Suprapubic skin (tissue), 4 donors: ENCODE measurements around the gene DHFR. TPM values are rescaled to one million over a fixed set of nuclear protein-coding genes. Genes with fewer than 3 reads are reported as not detected.
"Not testable (repeated sequence)": the region's sequence is repeated elsewhere in the genome, so short reads cannot be mapped to it uniquely, and the experiment has no call there.

Experiments used
- DNase-seq, 2 donors: peaks; one replicate each; pipeline ENCODE4 v3.0.0-alpha.2; 2019; ENCODE audit warnings: low spot score in 2 of 2
- H3K27ac ChIP-seq: fragments of 200-600 bp; sonication (generic); one replicate; pipeline ENCODE4 v1.5.1; 2019
- H3K27me3 ChIP-seq: fragments of 200-600 bp; sonication (generic); one replicate; pipeline ENCODE4 v1.5.1; 2019
- H3K36me3 ChIP-seq: fragments of 200-600 bp; sonication (generic); one replicate; pipeline ENCODE4 v1.5.1; 2019
- H3K4me1 ChIP-seq: fragments of 200-600 bp; sonication (generic); one replicate; pipeline ENCODE4 v1.5.1; 2019
- H3K4me3 ChIP-seq: fragments of 200-600 bp; sonication (generic); one replicate; pipeline ENCODE4 v1.5.1; 2019; ENCODE audit warnings: mild to moderate bottlenecking
- H3K9me3 ChIP-seq: fragments of 200-600 bp; sonication (generic); one replicate; pipeline ENCODE4 v1.5.1; 2019
- EP300 ChIP-seq: sonication (generic); formaldehyde crosslinking; IDR thresholded peaks from one replicate; pipeline ENCODE4 v1.6.1; 2017; ENCODE audit warnings: antibody characterized with exemption
- POLR2A ChIP-seq, 2 donors: fragments of 450-650 bp; IDR thresholded peaks; one replicate each; pipeline ENCODE4 v1.6.1; 2017; ENCODE audit warnings: antibody characterized with exemption in 2 of 2, mild to moderate bottlenecking in 2 of 2, moderate library complexity in 2 of 2
- POLR2AphosphoS5 ChIP-seq, 3 donors: sonication (generic); formaldehyde crosslinking; IDR thresholded peaks; one replicate each; pipeline ENCODE4 v1.6.1; 2017; ENCODE audit warnings: antibody characterized with exemption in 3 of 3
- WGBS: methylation state at CpG from one replicate; pipeline ENCODE4 v1.1.5; 2018; 5-methylcytosine and 5-hydroxymethylcytosine counted together
- total RNA-seq, 4 donors: library from RNA; depleted of rRNA; stranded (reverse); fragments of >200 nt; gene quantifications; one replicate each; pipeline ENCODE4 v1.1.0, GENCODE V29; 2016
- TF ChIP-seq, protein P1 (sequence below), 2 donors: fragments of 200-600 bp in 1 of 2; fragments of 450-650 bp in 1 of 2; sonication (generic) in 1 of 2; IDR thresholded peaks; one replicate each; pipeline ENCODE4 v1.5.1; 2016 to 2019; ENCODE audit warnings: antibody characterized with exemption in 2 of 2, mild to moderate bottlenecking in 1 of 2, moderate library complexity in 1 of 2

DHFR gene
- total RNA-seq, 4 donors from 2014 or later = 4.9 to 6.8 (median 5.1) TPM

DNA sequence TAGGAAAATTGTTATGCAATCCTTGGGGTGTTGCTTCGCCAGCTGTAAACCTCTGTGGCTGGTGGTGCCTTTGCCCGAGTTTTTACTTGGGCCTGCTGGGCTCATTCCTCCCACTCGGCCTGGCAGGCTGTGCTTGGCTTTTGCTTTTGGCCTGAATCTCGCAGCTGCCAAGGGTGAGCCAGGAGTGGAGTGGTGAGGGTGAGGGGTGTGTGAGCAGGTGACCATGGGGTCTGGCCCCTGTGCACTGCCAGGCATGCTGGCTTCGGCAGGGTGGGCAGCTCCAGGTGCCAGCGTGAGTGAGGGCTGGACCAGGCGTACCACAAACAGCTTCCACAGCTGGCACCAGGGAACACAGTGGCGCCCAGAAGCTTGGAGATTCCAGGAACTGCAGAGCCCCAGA, 12.6 kb upstream of the DHFR start:
- DNase-seq = no peak
- Histone ChIP-seq H3K4me1 (peaks cover 7% of the 10 kb centered on the region), H3K36me3 (peaks cover 25% of the 10 kb centered on the region), H3K9me3 (no peaks in the 10 kb centered on the region), H3K27me3 (no peaks in the 10 kb centered on the region), H3K27ac (peak overlapping the region; percentile 68), H3K4me3 (no peak overlapping the region)
- 70% methylated on average over 8 of the region's 8 CpGs for WGBS
- TF ChIP-seq, protein P1, sequence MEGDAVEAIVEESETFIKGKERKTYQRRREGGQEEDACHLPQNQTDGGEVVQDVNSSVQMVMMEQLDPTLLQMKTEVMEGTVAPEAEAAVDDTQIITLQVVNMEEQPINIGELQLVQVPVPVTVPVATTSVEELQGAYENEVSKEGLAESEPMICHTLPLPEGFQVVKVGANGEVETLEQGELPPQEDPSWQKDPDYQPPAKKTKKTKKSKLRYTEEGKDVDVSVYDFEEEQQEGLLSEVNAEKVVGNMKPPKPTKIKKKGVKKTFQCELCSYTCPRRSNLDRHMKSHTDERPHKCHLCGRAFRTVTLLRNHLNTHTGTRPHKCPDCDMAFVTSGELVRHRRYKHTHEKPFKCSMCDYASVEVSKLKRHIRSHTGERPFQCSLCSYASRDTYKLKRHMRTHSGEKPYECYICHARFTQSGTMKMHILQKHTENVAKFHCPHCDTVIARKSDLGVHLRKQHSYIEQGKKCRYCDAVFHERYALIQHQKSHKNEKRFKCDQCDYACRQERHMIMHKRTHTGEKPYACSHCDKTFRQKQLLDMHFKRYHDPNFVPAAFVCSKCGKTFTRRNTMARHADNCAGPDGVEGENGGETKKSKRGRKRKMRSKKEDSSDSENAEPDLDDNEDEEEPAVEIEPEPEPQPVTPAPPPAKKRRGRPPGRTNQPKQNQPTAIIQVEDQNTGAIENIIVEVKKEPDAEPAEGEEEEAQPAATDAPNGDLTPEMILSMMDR (IDR thresholded peaks at IDR 0.05) = no peak
- TF ChIP-seq POLR2AphosphoS5 (IDR thresholded peaks at IDR 0.05) = no peak
- TF ChIP-seq EP300 = no peak
- no peak for TF ChIP-seq POLR2A (IDR thresholded peaks at IDR 0.05)

- H3K4me3 ChIP-seq = no peak overlapping the region
- WGBS = 77% methylated on average over 4 of the region's 4 CpGs
These were observed 10.3 kb upstream of the DHFR start for GRCh38 chr5:80665057-80665456.

GRCh38 chr5:80662108-80662507, 7.3 kb upstream of the DHFR start:
- TF ChIP-seq POLR2AphosphoS5 (IDR thresholded peaks at IDR 0.05) (no peak), POLR2A (IDR thresholded peaks at IDR 0.05) (no peak), EP300 (no peak)
- TF ChIP-seq, protein P1 (IDR thresholded peaks at IDR 0.05) = no peak
- Histone ChIP-seq H3K36me3 (peaks cover 58% of the 10 kb centered on the region), H3K27me3 (no peaks in the 10 kb centered on the region), H3K4me1 (no peaks in the 10 kb centered on the region), H3K27ac (no peak overlapping the region), H3K4me3 (no peak overlapping the region), H3K9me3 (no peaks in the 10 kb centered on the region)
- DNase-seq = no peak
- WGBS = 44% methylated on average over 1 of the region's 1 CpG

More at GRCh38 chr5:80665057-80665456, 10.3 kb upstream of the DHFR start:
- no peaks in the 10 kb centered on the region for H3K9me3 ChIP-seq
- no peak for TF ChIP-seq EP300
- TF ChIP-seq POLR2A (IDR thresholded peaks at IDR 0.05) = no peak
- TF ChIP-seq POLR2AphosphoS5 (IDR thresholded peaks at IDR 0.05) = no peak
- TF ChIP-seq, protein P1 (IDR thresholded peaks at IDR 0.05) = no peak
- peaks cover 37% of the 10 kb centered on the region for H3K36me3 ChIP-seq
- peaks cover 7% of the 10 kb centered on the region for H3K4me1 ChIP-seq
- no peak for DNase-seq
- H3K27ac ChIP-seq = no peak overlapping the region
- no peaks in the 10 kb centered on the region for H3K27me3 ChIP-seq

DNA sequence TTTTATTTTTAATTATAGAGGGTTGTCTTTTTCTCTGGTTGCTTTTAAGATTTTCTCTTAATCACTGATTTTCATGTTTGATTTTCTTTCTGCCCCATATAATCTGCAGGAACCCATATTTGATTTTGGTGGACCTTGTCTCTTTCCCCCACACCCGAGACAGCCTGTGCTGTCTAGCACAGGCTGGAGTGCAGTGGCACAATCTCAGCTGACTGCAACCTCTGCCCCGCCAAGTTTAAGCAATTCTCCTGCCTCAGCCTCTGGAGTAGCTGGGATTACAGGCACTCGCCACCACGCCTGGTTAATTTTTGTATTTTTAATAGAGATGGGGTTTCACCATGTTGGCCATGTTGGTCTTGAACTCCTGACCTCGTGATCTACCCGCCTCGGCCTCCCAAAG, 5.9 kb upstream of the DHFR start:
- H3K36me3 ChIP-seq = peaks cover 48% of the 10 kb centered on the region
- whole genome bisulfite sequencing = 88% methylated on average over 7 of the region's 7 CpGs
- H3K4me3 ChIP-seq, H3K27ac ChIP-seq, DNase-seq, H3K4me1 ChIP-seq, H3K9me3 ChIP-seq, H3K27me3 ChIP-seq: not testable (repeated sequence)

DNA sequence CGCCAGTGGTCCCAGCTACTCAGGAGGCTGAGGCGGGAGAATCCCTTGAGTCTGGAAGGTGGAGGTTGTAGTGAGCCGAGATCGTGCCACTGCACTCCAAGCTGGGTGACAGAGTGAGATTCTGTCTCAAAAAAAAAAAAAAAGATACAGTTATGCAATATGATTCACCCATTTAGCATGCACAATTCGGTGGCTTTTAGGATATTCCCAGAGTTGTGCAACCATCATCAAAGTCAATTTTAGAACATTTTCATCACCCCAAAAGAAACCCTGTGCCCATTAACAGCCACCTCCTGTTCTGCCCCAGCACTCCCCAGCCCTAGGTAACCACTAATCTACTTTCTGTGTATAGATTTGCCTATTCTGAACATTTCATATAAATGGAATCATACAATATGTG, 4.3 kb upstream of the DHFR start:
- Histone ChIP-seq H3K4me1 (peaks cover 12% of the 10 kb centered on the region), H3K4me3 (no peak overlapping the region), H3K9me3 (no peaks in the 10 kb centered on the region), H3K27me3 (no peaks in the 10 kb centered on the region), H3K27ac (no peak overlapping the region), H3K36me3 (peaks cover 41% of the 10 kb centered on the region)
- no peak for TF ChIP-seq POLR2A (IDR thresholded peaks at IDR 0.05)
- TF ChIP-seq EP300 = no peak
- no peak for TF ChIP-seq POLR2AphosphoS5 (IDR thresholded peaks at IDR 0.05)
- TF ChIP-seq, protein P1 (IDR thresholded peaks at IDR 0.05) = no peak
- DNase-seq = no peak
- WGBS = 81% methylated on average over 5 of the region's 5 CpGs

- no peak overlapping the region for H3K27ac ChIP-seq
- peaks cover 33% of the 10 kb centered on the region for H3K36me3 ChIP-seq
- no peaks in the 10 kb centered on the region for H3K27me3 ChIP-seq
- H3K4me1 ChIP-seq = peaks cover 26% of the 10 kb centered on the region
- H3K4me3 ChIP-seq = no peak overlapping the region
- WGBS = 52% methylated on average over 1 of the region's 1 CpG
- DNase-seq = no peak
- no peaks in the 10 kb centered on the region for H3K9me3 ChIP-seq
- no peak for TF ChIP-seq POLR2AphosphoS5 (IDR thresholded peaks at IDR 0.05)
- no peak for TF ChIP-seq EP300
- no peak for TF ChIP-seq POLR2A (IDR thresholded peaks at IDR 0.05)
- TF ChIP-seq, protein P1 (IDR thresholded peaks at IDR 0.05) = no peak
These were observed 1.6 kb upstream of the DHFR start for GRCh38 chr5:80656425-80656824.
